HG03432 (cell line): ENCODE measurements around the gene POF1B.

Source experiments
- ATAC-seq: cut with Tn5 transposase; IDR thresholded peaks from one replicate; pipeline ENCODE4 v1.9.1; 2021; ENCODE audit warnings: mild to moderate bottlenecking, moderate library complexity; ENCODE audit not compliant: unreplicated experiment

The POF1B gene

DNA sequence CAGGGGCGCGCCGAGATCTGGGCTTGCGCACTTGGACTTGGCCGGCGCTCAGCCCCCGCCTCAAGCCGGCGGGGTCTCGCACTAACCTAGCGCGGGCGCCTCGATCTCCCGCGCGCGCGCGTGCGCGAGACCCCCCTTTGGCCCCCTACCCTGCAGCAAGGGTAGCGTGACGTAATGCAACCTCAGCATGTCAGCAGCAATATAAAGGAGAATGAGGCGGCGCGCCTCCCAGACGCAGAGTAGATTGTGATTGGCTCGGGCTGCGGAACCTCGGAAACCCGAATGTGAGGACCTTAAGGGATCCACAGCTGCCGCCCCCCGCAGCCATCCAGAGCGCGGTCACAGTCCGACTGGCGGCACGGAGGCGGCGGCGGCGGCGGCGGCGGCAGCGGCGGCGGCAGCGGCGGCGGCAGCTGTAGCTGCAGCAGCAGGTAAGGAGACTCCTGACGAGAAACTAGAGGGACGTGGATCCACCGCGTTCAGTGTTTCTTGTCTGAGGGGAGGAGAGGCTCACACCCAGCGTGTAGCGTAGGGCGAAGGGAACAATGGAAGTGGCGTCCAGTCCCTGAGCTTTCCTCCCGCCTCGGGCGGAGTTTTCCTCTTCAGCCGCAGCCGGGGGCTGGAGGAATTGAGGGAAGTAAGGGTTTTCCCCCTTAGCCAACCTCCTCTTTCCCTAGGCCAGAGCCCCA is 135.6 kb downstream of the POF1B start, which contains the start of the genes SATL1 and ZNF711:
Gene SATL1 (minus strand): TSS at position 19 of the 689 bp plus-strand sequence. CDS start 134,811 bp downstream, outside the sequence.
Gene ZNF711 (plus strand): TSS at position 231 of the 689 bp plus-strand sequence. CDS start 3,582 bp downstream, outside the sequence.
- ATAC-seq = peak; percentile 75

- no peak for ATAC-seq
Observed at GRCh38 chrX:85243155-85243554, 136.3 kb downstream of the POF1B start.
